ENCODE results near the gene ATP5MC3. TPM values are rescaled to one million over a fixed set of nuclear protein-coding genes. Genes with fewer than 3 reads are reported as not detected.

Gene ATP5MC3
- total and polyA plus RNA-seq, 2 of the 13 experiments (the other 11 are each of a cell fraction or from before 2014, with no cell fraction given), result 676 to 1,007 TPM

GRCh38 chr2:175167792-175168563, 13.5 kb downstream of the ATP5MC3 start, which contains the start of gene ATF2 (continued):
- TF ChIP-seq CHCHD3 (CRISPR knock-in tag; IDR thresholded peaks at IDR 0.05) (no peak; the same call in 1 of the 2 replicates), ZFP1 (CRISPR knock-in tag; IDR thresholded peaks at IDR 0.05) (0 out of 2 replicates have a peak, but pooled peaks have one; percentile 33), NFKB2 (CRISPR knock-in tag; IDR thresholded peaks at IDR 0.05; ENCODE audit: borderline replicate concordance) (peak; percentile 69), ZSCAN9 (CRISPR knock-in tag; IDR thresholded peaks at IDR 0.05; ENCODE audit: borderline replicate concordance) (no peak; the same call in none of the 2 replicates), ZKSCAN1 (IDR thresholded peaks at IDR 0.05; ENCODE audit: low read length) (no peak), ZNF121 (CRISPR knock-in tag; IDR thresholded peaks at IDR 0.05) (peak; percentile 36; the same call in 1 of the 2 replicates), JDP2 (CRISPR knock-in tag; IDR thresholded peaks at IDR 0.05; ENCODE audit: borderline replicate concordance) (no peak), GZF1 (CRISPR knock-in tag; IDR thresholded peaks at IDR 0.05) (no peak; the same call in 1 of the 2 replicates), THAP11 (CRISPR knock-in tag; IDR thresholded peaks at IDR 0.05) (peak; percentile 87), NRL (CRISPR knock-in tag; IDR thresholded peaks at IDR 0.05; ENCODE audit: borderline replicate concordance) (no peak; the same call in 1 of the 2 replicates), MAX (IDR thresholded peaks at IDR 0.05) (peak; percentile 65), ZNF280B (CRISPR knock-in tag; IDR thresholded peaks at IDR 0.05; ENCODE audit: borderline replicate concordance) (no peak), SMYD3 (CRISPR knock-in tag; IDR thresholded peaks at IDR 0.05) (peak; percentile 68; the same call in 1 of the 2 replicates), KLF12 (CRISPR knock-in tag; IDR thresholded peaks at IDR 0.05; ENCODE audit: borderline replicate concordance) (peak; percentile 33; the same call in 1 of the 2 replicates), TOPORS (CRISPR knock-in tag; IDR thresholded peaks at IDR 0.05) (no peak; the same call in 1 of the 2 replicates), RXRA (CRISPR knock-in tag; IDR thresholded peaks at IDR 0.05) (peak; percentile 93), ZNF362 (CRISPR knock-in tag; IDR thresholded peaks at IDR 0.05; ENCODE audit: borderline replicate concordance) (peak; percentile 69; the same call in 1 of the 2 replicates)
- TF ChIP-seq, protein P1, sequence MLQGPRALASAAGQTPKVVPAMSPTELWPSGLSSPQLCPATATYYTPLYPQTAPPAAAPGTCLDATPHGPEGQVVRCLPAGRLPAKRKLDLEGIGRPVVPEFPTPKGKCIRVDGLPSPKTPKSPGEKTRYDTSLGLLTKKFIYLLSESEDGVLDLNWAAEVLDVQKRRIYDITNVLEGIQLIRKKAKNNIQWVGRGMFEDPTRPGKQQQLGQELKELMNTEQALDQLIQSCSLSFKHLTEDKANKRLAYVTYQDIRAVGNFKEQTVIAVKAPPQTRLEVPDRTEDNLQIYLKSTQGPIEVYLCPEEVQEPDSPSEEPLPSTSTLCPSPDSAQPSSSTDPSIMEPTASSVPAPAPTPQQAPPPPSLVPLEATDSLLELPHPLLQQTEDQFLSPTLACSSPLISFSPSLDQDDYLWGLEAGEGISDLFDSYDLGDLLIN (CRISPR knock-in tag; IDR thresholded peaks at IDR 0.05; ENCODE audit: borderline replicate concordance), result peak; percentile 42; the same call in 1 of the 2 replicates
- TF ChIP-seq, protein P2, sequence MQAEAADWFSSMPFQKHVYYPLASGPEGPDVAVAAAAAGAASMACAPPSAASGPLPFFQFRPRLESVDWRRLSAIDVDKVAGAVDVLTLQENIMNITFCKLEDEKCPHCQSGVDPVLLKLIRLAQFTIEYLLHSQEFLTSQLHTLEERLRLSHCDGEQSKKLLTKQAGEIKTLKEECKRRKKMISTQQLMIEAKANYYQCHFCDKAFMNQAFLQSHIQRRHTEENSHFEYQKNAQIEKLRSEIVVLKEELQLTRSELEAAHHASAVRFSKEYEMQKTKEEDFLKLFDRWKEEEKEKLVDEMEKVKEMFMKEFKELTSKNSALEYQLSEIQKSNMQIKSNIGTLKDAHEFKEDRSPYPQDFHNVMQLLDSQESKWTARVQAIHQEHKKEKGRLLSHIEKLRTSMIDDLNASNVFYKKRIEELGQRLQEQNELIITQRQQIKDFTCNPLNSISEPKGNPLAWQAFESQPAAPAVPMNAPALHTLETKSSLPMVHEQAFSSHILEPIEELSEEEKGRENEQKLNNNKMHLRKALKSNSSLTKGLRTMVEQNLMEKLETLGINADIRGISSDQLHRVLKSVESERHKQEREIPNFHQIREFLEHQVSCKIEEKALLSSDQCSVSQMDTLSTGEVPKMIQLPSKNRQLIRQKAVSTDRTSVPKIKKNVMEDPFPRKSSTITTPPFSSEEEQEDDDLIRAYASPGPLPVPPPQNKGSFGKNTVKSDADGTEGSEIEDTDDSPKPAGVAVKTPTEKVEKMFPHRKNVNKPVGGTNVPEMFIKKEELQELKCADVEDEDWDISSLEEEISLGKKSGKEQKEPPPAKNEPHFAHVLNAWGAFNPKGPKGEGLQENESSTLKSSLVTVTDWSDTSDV (CRISPR knock-in tag; IDR thresholded peaks at IDR 0.05), result no peak
